ENCODE results near the gene JAG1.

GRCh38 chr20:10594296-10594868, 79.4 kb downstream of the JAG1 start:
- TF ChIP-seq CTCF (conservative IDR thresholded peaks at IDR 0.05; ENCODE audit: low read length) (no peak), EZH2phosphoT487 (IDR thresholded peaks at IDR 0.05; ENCODE audit: borderline replicate concordance, low read depth, low read length) (no peak)

Measured in OCI-LY7 (cell line).